Measurements from ENCODE around the gene ATF4.

GRCh38 chr22:39571538-39571937, 51.2 kb downstream of the ATF4 start:
- TF ChIP-seq, protein P1, sequence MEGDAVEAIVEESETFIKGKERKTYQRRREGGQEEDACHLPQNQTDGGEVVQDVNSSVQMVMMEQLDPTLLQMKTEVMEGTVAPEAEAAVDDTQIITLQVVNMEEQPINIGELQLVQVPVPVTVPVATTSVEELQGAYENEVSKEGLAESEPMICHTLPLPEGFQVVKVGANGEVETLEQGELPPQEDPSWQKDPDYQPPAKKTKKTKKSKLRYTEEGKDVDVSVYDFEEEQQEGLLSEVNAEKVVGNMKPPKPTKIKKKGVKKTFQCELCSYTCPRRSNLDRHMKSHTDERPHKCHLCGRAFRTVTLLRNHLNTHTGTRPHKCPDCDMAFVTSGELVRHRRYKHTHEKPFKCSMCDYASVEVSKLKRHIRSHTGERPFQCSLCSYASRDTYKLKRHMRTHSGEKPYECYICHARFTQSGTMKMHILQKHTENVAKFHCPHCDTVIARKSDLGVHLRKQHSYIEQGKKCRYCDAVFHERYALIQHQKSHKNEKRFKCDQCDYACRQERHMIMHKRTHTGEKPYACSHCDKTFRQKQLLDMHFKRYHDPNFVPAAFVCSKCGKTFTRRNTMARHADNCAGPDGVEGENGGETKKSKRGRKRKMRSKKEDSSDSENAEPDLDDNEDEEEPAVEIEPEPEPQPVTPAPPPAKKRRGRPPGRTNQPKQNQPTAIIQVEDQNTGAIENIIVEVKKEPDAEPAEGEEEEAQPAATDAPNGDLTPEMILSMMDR (IDR thresholded peaks at IDR 0.05; ENCODE audit: insufficient read depth, low read depth, low read length): no peak
- no peak for TF ChIP-seq EZH2 (IDR thresholded peaks at IDR 0.05; ENCODE audit: insufficient read depth, low read length)
